GM12878 (cell line): ENCODE data around the gene CHST8. TPM values are rescaled to one million over a fixed set of nuclear protein-coding genes. Genes with fewer than 3 reads are reported as not detected.

Experiments used
- ATAC-seq: fragments of 200-7000 bp; cut with Tn5 transposase; 3 replicates; pipeline ENCODE4 v1.9.1; 2020; ENCODE audit warnings: mild to moderate bottlenecking, moderate library complexity
- BruUV-seq: library from RNA; stranded (reverse); fragments of 400-500 nt; replicated peaks from 2 replicates; lab custom pipeline; 2021; lab: Mats Ljungman, UMichigan
- CTCF ChIA-PET: fragments of 300-600 bp; sonication (Branson Sonifier 250); formaldehyde crosslinking; extraction: SDS; loops from one replicate; lab custom pipeline; 2021; ENCODE audit warnings: inconsistent platforms; lab: Yijun Ruan, JAX
- POLR2A ChIA-PET: fragments of 350-600 bp; formaldehyde crosslinking; extraction: SDS; loops from one replicate; lab custom pipeline; 2021; ENCODE audit warnings: inconsistent platforms; lab: Charles Lee
- RAD21 ChIA-PET: fragments of 300-600 bp; sonication (Branson Sonifier 250); formaldehyde crosslinking; loops from one replicate; lab custom pipeline; 2023; ENCODE audit warnings: antibody characterized with exemption; ENCODE audit not compliant: unreplicated experiment; lab: Charles Lee
- SMC1A ChIA-PET: fragments of 300-600 bp; sonication (Branson Sonifier 250); formaldehyde crosslinking; loops from one replicate; lab custom pipeline; 2023; ENCODE audit not compliant: unreplicated experiment, uncharacterized antibody; lab: Charles Lee
- DNase-seq: peaks from one replicate; pipeline ENCODE4 v3.0.0-alpha.2; 2011; ENCODE audit warnings: low read depth, low spot score
- FAIRE-seq: peaks from 3 replicates; lab custom pipeline; 2011; peaks lifted over from hg19 to GRCh38; lab: Jason Lieb, UNC
- H2AFZ ChIP-seq: 2 replicates; pipeline ENCODE4 v1.6.0; 2011; ENCODE audit warnings: low read depth, low read length, control low read depth; ENCODE audit not compliant: control insufficient read depth
- H3K27ac ChIP-seq: 2 replicates; pipeline ENCODE4 v1.5.1; 2011; ENCODE audit warnings: control low read depth; ENCODE audit not compliant: control insufficient read depth, insufficient read depth
- H3K27me3 ChIP-seq, 2 experiments: replicated peaks in 1 of 2; 2 replicates each; pipeline versions ENCODE4 v1.6.0 to v1.6.1; 2011; ENCODE audit warnings: low read length in 1 of 2; ENCODE audit not compliant: control insufficient read depth in 2 of 2, insufficient read depth in 2 of 2
- H3K36me3 ChIP-seq, 2 experiments: 2 replicates each; pipeline ENCODE4 v1.5.1; 2011; ENCODE audit warnings: low read length in 1 of 2; ENCODE audit not compliant: control insufficient read depth in 2 of 2, insufficient read depth in 2 of 2
- H3K4me1 ChIP-seq: 2 replicates; pipeline ENCODE4 v1.6.1; 2011; ENCODE audit warnings: mild to moderate bottlenecking, low read length, moderate library complexity, mixed read lengths; ENCODE audit not compliant: control insufficient read depth, insufficient read depth
- H3K4me2 ChIP-seq: 2 replicates; pipeline ENCODE4 v1.6.0; 2011; ENCODE audit warnings: control low read depth; ENCODE audit not compliant: control insufficient read depth, insufficient read depth
- H3K4me3 ChIP-seq: fragments of 200-600 bp; sonication (generic); 2 replicates; pipeline ENCODE4 v1.5.1; 2016
- H3K79me2 ChIP-seq: 2 replicates; pipeline ENCODE4 v1.6.0; 2011; ENCODE audit warnings: low read length; ENCODE audit not compliant: control insufficient read depth, insufficient read depth
- H3K9ac ChIP-seq: 2 replicates; pipeline ENCODE4 v1.8.0; 2011; ENCODE audit warnings: low read length, control low read depth, mixed read lengths; ENCODE audit not compliant: control insufficient read depth, insufficient read depth
- H3K9me3 ChIP-seq: replicated peaks from 3 replicates; pipeline ENCODE4 v1.5.1; 2011; ENCODE audit warnings: mild to moderate bottlenecking, low read length; ENCODE audit not compliant: control insufficient read depth, insufficient read depth
- H4K20me1 ChIP-seq: 2 replicates; pipeline ENCODE4 v1.6.0; 2011; ENCODE audit not compliant: control insufficient read depth, insufficient read depth
- CUX1 ChIP-seq: IDR thresholded peaks from 2 replicates; pipeline ENCODE4 v1.6.1; 2012; ENCODE audit warnings: improper control_type of control experiment, low read depth, low read length; ENCODE audit not compliant: insufficient replicate concordance
- KLF5 ChIP-seq: fragments of 450-650 bp; IDR thresholded peaks from 2 replicates; pipeline ENCODE4 v1.6.1; 2014; ENCODE audit warnings: mild to moderate bottlenecking; ENCODE audit not compliant: partially characterized antibody
- MEF2A ChIP-seq: IDR thresholded peaks from 2 replicates; pipeline ENCODE4 v1.6.1; 2011; ENCODE audit warnings: low read depth, mild to moderate bottlenecking, low read length, moderate library complexity; ENCODE audit not compliant: insufficient read depth
- NR2F1 ChIP-seq: fragments of 450-650 bp; conservative IDR thresholded peaks from 2 replicates; pipeline ENCODE4 v1.6.1; 2017; ENCODE audit warnings: mild to moderate bottlenecking
- RBBP5 ChIP-seq: fragments of 200-600 bp; sonication (generic); conservative IDR thresholded peaks from 2 replicates; pipeline ENCODE4 v1.6.1; 2016
- SRF ChIP-seq, 2 experiments: IDR thresholded peaks; 2 replicates each; pipeline ENCODE4 v1.6.1; 2011; ENCODE audit warnings: low read depth in 2 of 2, low read length in 2 of 2, mild to moderate bottlenecking in 1 of 2, moderate library complexity in 1 of 2
- USF1 ChIP-seq: IDR thresholded peaks from 2 replicates; pipeline ENCODE4 v1.6.1; 2011; ENCODE audit warnings: borderline replicate concordance, low read depth, mild to moderate bottlenecking, moderate library complexity, mixed read lengths, low read length; ENCODE audit not compliant: insufficient read depth; ENCODE audit errors: extremely low read length
- WGBS: methylation state at CpG from one replicate; pipeline ENCODE4 v1.1.6; 2016; ENCODE audit warnings: low lambda C conversion rate; ENCODE audit not compliant: insufficient replicate concordance, insufficient coverage; ENCODE audit errors: missing lambda C conversion rate; 5-methylcytosine and 5-hydroxymethylcytosine counted together
- in situ Hi-C: fragments of 300-500 bp; cut with MboI; formaldehyde crosslinking; loops from 9 replicates; pipeline ENCODE4 v1.14.3; 2018; ENCODE audit warnings: mixed read lengths
- intact Hi-C: fragments of 100-400 bp; cut with micrococcal nuclease; formaldehyde crosslinking; loops from one replicate; pipeline ENCODE4 v1.14.2; 2022; ENCODE audit not compliant: unreplicated experiment
- polyA plus RNA-seq, 11 experiments: library from polyadenylated mRNA; depleted of rRNA in 4 of 11; unstranded in 6 of 11; stranded (reverse) in 5 of 11; fragments of >200 nt; fragmentation: Nextera tagmentation in 4 of 11; fragmentation: Illumina TruSeq in 1 of 11; extraction: Ambion mirVana in 4 of 11; extraction: Trizol in 1 of 11; gene quantifications; 1 replicate in 1 of 11; 2 replicates in 10 of 11; pipeline versions ENCODE4 v1.2.1 to v1.2.3, GENCODE V29; 2011 to 2016; ENCODE audit warnings: inconsistent platforms in 2 of 11, missing spikeins in 2 of 11, low read depth in 1 of 11
- total RNA-seq, 4 experiments: library from RNA; depleted of rRNA in 3 of 4; stranded (reverse); fragments of >200 nt in 3 of 4; fragmentation: Illumina TruSeq in 1 of 4; extraction: Trizol in 1 of 4; gene quantifications; 2 replicates each; pipeline versions ENCODE4 v1.2.1 to v1.2.3, GENCODE V29; 2013 to 2021

Gene CHST8
- total and polyA plus RNA-seq, 10 of the 15 experiments (the other 5 are each of a cell fraction or from before 2014, with no cell fraction given) = 0.06 TPM; not detected in 9

GRCh38 chr19:33715462-33715861 is 93.7 kb downstream of the CHST8 start:
- TF ChIP-seq NR2F1 (no peak), KLF5 (no peak), MEF2A (no peak), SRF (IDR thresholded peaks at IDR 0.05; ENCODE audit: low read depth in 2 of 2, low read length in 2 of 2) (no peak), RBBP5 (no peak), USF1 (no peak), CUX1 (no peak)
- Histone ChIP-seq H3K4me3 (no peak overlapping the region), H4K20me1 (no peaks in the 10 kb centered on the region), H3K27me3 (no peaks in the 10 kb centered on the region; a peak in 1 of 4 replicates), H3K36me3 (no peaks in the 10 kb centered on the region), H3K9me3 (no peaks in the 10 kb centered on the region), H3K9ac (no peak overlapping the region), H3K79me2 (no peaks in the 10 kb centered on the region), H3K4me2 (no peak overlapping the region), H2AFZ (no peak overlapping the region), H3K27ac (no peak overlapping the region), H3K4me1 (no peaks in the 10 kb centered on the region)
- FAIRE-seq = no peak
- RAD21 ChIA-PET = no interaction called here
- intact Hi-C loops = no loop called here
- in situ Hi-C loops = no loop called here
- SMC1A ChIA-PET = no interaction called here
- no peak for ATAC-seq
- no peak for DNase-seq
- BruUV-seq = no TSS peak
- 23% methylated on average over 1 of the region's 1 CpG for WGBS
- POLR2A ChIA-PET = no interaction called here
- CTCF ChIA-PET = interaction anchor here (0.8 kb wide), 1 partner anchor 23 kb away, joined by 4 read pairs; no protein-coding TSS in a partner anchor
